Panc1 (cell line): ENCODE results near the gene LMAN1L. TPM values are rescaled to one million over a fixed set of nuclear protein-coding genes. Genes with fewer than 3 reads are reported as not detected.

Source experiments
- ATAC-seq: fragments of 200-7000 bp; cut with Tn5 transposase; 2 replicates; pipeline ENCODE4 v1.9.1; 2020; ENCODE audit warnings: mild to moderate bottlenecking, moderate library complexity
- BruUV-seq: library from RNA; stranded (reverse); fragments of 400-500 nt; replicated peaks from 2 replicates; lab custom pipeline; 2021; lab: Mats Ljungman, UMichigan
- CTCF ChIA-PET: fragments of 300-600 bp; sonication (Branson Sonifier 250); formaldehyde crosslinking; loops from one replicate; lab custom pipeline; 2022; ENCODE audit warnings: antibody characterized with exemption; lab: Charles Lee
- POLR2A ChIA-PET: fragments of 300-600 bp; sonication (Branson Sonifier 250); formaldehyde crosslinking; loops from one replicate; lab custom pipeline; 2022; ENCODE audit warnings: antibody characterized with exemption; lab: Charles Lee
- DNase-seq: peaks from one replicate; pipeline ENCODE4 v3.0.0-alpha.2; 2010; ENCODE audit warnings: low read depth, low spot score
- H3K27ac ChIP-seq: 2 replicates; pipeline ENCODE4 v1.5.1; 2011; ENCODE audit warnings: mild to moderate bottlenecking, low read length, inconsistent platforms
- H3K27me3 ChIP-seq: fragments of 200-500 bp; sonication (Bioruptor generic); 2 replicates; pipeline ENCODE4 v1.6.0; 2014; ENCODE audit warnings: low read length, inconsistent platforms; ENCODE audit not compliant: control insufficient read depth, insufficient read depth
- H3K36me3 ChIP-seq: fragments of 200-500 bp; sonication (Bioruptor generic); 2 replicates; pipeline ENCODE4 v1.5.1; 2014; ENCODE audit warnings: inconsistent platforms, mild to moderate bottlenecking, low read length, moderate library complexity; ENCODE audit not compliant: control insufficient read depth, insufficient read depth
- H3K4me1 ChIP-seq: 2 replicates; pipeline ENCODE4 v1.5.1; 2011; ENCODE audit warnings: inconsistent platforms, mild to moderate bottlenecking, low read length, moderate library complexity; ENCODE audit not compliant: control insufficient read depth, insufficient read depth
- H3K4me3 ChIP-seq, 2 experiments: 2 replicates each; pipeline ENCODE4 v1.5.1; 2011 to 2012; ENCODE audit warnings: low read depth in 2 of 2, low read length in 2 of 2, mild to moderate bottlenecking in 2 of 2, inconsistent platforms in 1 of 2, moderate library complexity in 1 of 2
- H3K9me3 ChIP-seq: fragments of 200-500 bp; sonication (Bioruptor generic); 2 replicates; pipeline ENCODE4 v1.5.1; 2014; ENCODE audit warnings: low read depth, mild to moderate bottlenecking, inconsistent platforms, low read length, moderate library complexity; ENCODE audit not compliant: control insufficient read depth, insufficient read depth
- CTCF ChIP-seq: fragments of 450-650 bp; IDR thresholded peaks from 2 replicates; pipeline ENCODE4 v1.5.1; 2017; ENCODE audit warnings: mild to moderate bottlenecking
- POLR2AphosphoS5 ChIP-seq: IDR thresholded peaks from 2 replicates; pipeline ENCODE4 v1.6.1; 2012; ENCODE audit warnings: mild to moderate bottlenecking, low read depth, low read length, moderate library complexity
- SIN3A ChIP-seq: IDR thresholded peaks from 2 replicates; pipeline ENCODE4 v1.6.1; 2012; ENCODE audit warnings: low read depth, mild to moderate bottlenecking, low read length, moderate library complexity, borderline replicate concordance; ENCODE audit not compliant: insufficient read depth
- TCF7L2 ChIP-seq: IDR thresholded peaks from 2 replicates; pipeline ENCODE4 v1.6.1; 2011; ENCODE audit warnings: mild to moderate bottlenecking, low read depth, low read length, inconsistent platforms
- in situ Hi-C: cut with HindIII; loops from 2 replicates; pipeline ENCODE4 v1.10.0; 2016; ENCODE audit warnings: low sequenced_read_pairs, low pct_unique_long_range_greater_than_20kb
- intact Hi-C: fragments of 100-400 bp; cut with micrococcal nuclease; formaldehyde crosslinking; loops from one replicate; pipeline ENCODE4 v1.10.0; 2022; ENCODE audit not compliant: unreplicated experiment
- total RNA-seq: library from RNA; stranded (reverse); gene quantifications from one replicate; pipeline ENCODE4 v1.2.1, GENCODE V29; 2021; ENCODE audit not compliant: unreplicated experiment
- TF ChIP-seq, protein P1 (sequence below), 2 experiments: IDR thresholded peaks; 2 replicates each; pipeline ENCODE4 v1.6.1; 2011 to 2012; ENCODE audit warnings: low read depth in 2 of 2, control low read depth in 1 of 2, low read length in 1 of 2, mild to moderate bottlenecking in 1 of 2, moderate library complexity in 1 of 2; ENCODE audit not compliant: insufficient read depth in 1 of 2

Gene LMAN1L
- total RNA-seq, 1 experiment from 2014 or later: not detected

DNA sequence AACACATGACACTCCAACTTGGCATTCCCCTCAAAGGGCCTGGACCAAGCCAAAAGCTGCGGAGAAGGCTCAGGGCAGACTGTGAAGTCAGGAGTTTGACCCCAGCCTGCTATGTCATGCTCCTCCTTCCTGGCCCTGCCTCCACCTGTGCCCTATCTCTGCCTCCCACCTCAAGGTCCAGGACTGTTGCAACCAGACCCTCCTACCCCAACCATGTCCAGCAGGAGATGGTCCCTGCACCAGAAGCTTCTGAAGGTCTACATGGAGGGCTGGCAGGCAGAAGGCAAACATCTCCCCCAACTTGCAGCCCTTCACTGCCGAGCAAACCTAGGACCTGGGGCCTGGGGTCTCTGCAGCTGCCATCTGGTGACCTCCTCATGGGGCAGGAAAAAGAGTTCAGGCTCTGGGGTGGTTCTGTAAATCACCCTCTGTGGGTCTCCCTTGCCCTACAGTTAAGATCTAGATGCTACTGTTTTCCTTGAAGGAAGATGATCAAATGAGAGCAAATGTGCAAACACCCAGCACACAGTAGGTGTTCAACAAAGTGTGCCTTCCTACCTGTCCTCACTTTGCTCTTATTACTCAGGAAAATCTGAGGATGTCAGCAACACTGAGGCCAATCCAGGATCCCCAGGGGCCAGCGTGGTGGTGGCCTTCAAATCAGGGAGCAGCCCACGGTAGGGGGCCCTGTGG lies 42.3 kb upstream of the LMAN1L start:
- BruUV-seq: no TSS peak
- H3K27ac ChIP-seq: no peak overlapping the region
- H3K36me3 ChIP-seq: no peaks in the 10 kb centered on the region
- H3K27me3 ChIP-seq: no peaks in the 10 kb centered on the region
- ATAC-seq (no peak), DNase-seq (no peak)
- H3K4me1 ChIP-seq: no peaks in the 10 kb centered on the region; the same call in 1 of the 2 replicates
- ChIA-PET POLR2A (interaction anchor here (0.6 kb wide), 1 partner anchor 125 kb away, joined by 4 read pairs; no protein-coding TSS in a partner anchor), CTCF (interaction anchor here (0.5 to 5.6 kb wide), 12 partner anchors 9 to 138 kb away, joined by 3 to 106 read pairs (median 5); no protein-coding TSS in a partner anchor)
- intact Hi-C loops (loop anchor here (2.0 to 10.0 kb wide), 3 partner anchors 30 to 184 kb away; partner anchors contain the start of gene RPP25), in situ Hi-C loops (loop anchor here (25.0 kb wide), 1 partner anchor 133 kb away; no protein-coding TSS in a partner anchor)
- no peak overlapping the region for H3K4me3 ChIP-seq
- no peaks in the 10 kb centered on the region for H3K9me3 ChIP-seq
- TF ChIP-seq, protein P1, sequence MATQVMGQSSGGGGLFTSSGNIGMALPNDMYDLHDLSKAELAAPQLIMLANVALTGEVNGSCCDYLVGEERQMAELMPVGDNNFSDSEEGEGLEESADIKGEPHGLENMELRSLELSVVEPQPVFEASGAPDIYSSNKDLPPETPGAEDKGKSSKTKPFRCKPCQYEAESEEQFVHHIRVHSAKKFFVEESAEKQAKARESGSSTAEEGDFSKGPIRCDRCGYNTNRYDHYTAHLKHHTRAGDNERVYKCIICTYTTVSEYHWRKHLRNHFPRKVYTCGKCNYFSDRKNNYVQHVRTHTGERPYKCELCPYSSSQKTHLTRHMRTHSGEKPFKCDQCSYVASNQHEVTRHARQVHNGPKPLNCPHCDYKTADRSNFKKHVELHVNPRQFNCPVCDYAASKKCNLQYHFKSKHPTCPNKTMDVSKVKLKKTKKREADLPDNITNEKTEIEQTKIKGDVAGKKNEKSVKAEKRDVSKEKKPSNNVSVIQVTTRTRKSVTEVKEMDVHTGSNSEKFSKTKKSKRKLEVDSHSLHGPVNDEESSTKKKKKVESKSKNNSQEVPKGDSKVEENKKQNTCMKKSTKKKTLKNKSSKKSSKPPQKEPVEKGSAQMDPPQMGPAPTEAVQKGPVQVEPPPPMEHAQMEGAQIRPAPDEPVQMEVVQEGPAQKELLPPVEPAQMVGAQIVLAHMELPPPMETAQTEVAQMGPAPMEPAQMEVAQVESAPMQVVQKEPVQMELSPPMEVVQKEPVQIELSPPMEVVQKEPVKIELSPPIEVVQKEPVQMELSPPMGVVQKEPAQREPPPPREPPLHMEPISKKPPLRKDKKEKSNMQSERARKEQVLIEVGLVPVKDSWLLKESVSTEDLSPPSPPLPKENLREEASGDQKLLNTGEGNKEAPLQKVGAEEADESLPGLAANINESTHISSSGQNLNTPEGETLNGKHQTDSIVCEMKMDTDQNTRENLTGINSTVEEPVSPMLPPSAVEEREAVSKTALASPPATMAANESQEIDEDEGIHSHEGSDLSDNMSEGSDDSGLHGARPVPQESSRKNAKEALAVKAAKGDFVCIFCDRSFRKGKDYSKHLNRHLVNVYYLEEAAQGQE (IDR thresholded peaks at IDR 0.05; ENCODE audit: insufficient read depth in 1 of 2, low read depth in 2 of 2, low read length in 1 of 2): no peak
- no peak for TF ChIP-seq TCF7L2
- no peak for TF ChIP-seq POLR2AphosphoS5
- no peak for TF ChIP-seq SIN3A
- TF ChIP-seq CTCF: no peak

DNA sequence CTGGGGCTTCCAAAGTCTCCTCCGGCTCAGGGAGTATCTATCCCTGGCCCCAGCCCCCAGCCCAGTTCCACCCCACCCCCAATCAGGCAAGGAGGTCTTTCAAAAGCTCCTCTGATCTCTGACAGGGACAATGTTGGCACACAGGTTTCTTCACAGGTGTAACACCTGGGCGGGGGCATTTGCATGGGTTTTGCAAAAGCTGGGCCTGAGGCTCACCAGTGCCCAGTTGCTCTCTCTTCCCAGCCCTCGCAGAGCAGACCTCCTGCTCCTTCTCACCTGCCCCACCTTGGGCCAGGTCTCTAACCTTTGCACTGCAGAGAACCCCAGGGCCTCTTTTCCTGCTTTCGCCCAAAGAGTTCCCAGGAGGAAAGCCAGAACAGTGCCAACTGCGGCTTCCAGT lies 39.3 kb upstream of the LMAN1L start:
- in situ Hi-C loops: loop anchor here (25.0 kb wide), 1 partner anchor 136 kb away; no protein-coding TSS in a partner anchor
- ChIA-PET CTCF (interaction anchor here (0.6 to 1.4 kb wide), 5 partner anchors 15 to 229 kb away, joined by 3 to 8 read pairs (median 4); no protein-coding TSS in a partner anchor), POLR2A (interaction anchor here (0.5 to 0.6 kb wide), 2 partner anchors 37 to 41 kb away, joined by 3 to 6 read pairs; no protein-coding TSS in a partner anchor)
- H3K27ac ChIP-seq: no peak overlapping the region
- TF ChIP-seq SIN3A: no peak
- no peak for TF ChIP-seq POLR2AphosphoS5
- TF ChIP-seq, protein P1 (IDR thresholded peaks at IDR 0.05; ENCODE audit: insufficient read depth in 1 of 2, low read depth in 2 of 2, low read length in 1 of 2): no peak
- TF ChIP-seq CTCF: no peak
- no peak for TF ChIP-seq TCF7L2
- intact Hi-C loops: loop anchor here (10.0 kb wide), 2 partner anchors 61 to 181 kb away; partner anchors contain the start of gene RPP25
- DNase-seq (no peak), ATAC-seq (no peak)
- H3K27me3 ChIP-seq: no peaks in the 10 kb centered on the region
- H3K4me3 ChIP-seq: no peak overlapping the region
- no TSS peak for BruUV-seq
- H3K36me3 ChIP-seq: no peaks in the 10 kb centered on the region
- H3K9me3 ChIP-seq: no peaks in the 10 kb centered on the region
- H3K4me1 ChIP-seq: peaks cover 7% of the 10 kb centered on the region; the same call in 1 of the 2 replicates
